IMR-90 (cell line): ENCODE data around the gene CST9L.

ENCODE experiments used
- BHLHE40 ChIP-seq: fragments of 150-350 bp; IDR thresholded peaks from 2 replicates; pipeline ENCODE4 v1.6.1; 2016; ENCODE audit warnings: mild to moderate bottlenecking, low read depth, low read length
- CEBPB ChIP-seq: IDR thresholded peaks from 2 replicates; pipeline ENCODE4 v1.6.1; 2012; ENCODE audit warnings: low read depth, low read length, improper control_type of control experiment
- CHD1 ChIP-seq: IDR thresholded peaks from 2 replicates; pipeline ENCODE4 v1.6.1; 2012; ENCODE audit warnings: low read depth, low read length, improper control_type of control experiment
- CTCF ChIP-seq: conservative IDR thresholded peaks from 2 replicates; pipeline ENCODE4 v1.5.1; 2012; ENCODE audit warnings: mild to moderate bottlenecking, low read depth, low read length, improper control_type of control experiment
- ELK1 ChIP-seq: fragments of 150-350 bp; IDR thresholded peaks from 2 replicates; pipeline ENCODE4 v1.6.1; 2016; ENCODE audit warnings: low read depth, mild to moderate bottlenecking, low read length, moderate library complexity, borderline replicate concordance
- MAFK ChIP-seq: IDR thresholded peaks from 2 replicates; pipeline ENCODE4 v1.6.1; 2012; ENCODE audit warnings: low read depth, low read length, improper control_type of control experiment
- POLR2A ChIP-seq: IDR thresholded peaks from 2 replicates; pipeline ENCODE4 v1.6.1; 2012; ENCODE audit warnings: mild to moderate bottlenecking, low read depth, low read length
- RAD21 ChIP-seq: IDR thresholded peaks from 2 replicates; pipeline ENCODE4 v1.6.1; 2012; ENCODE audit warnings: low read length, improper control_type of control experiment
- RCOR1 ChIP-seq: IDR thresholded peaks from 2 replicates; pipeline ENCODE4 v1.6.1; 2012; ENCODE audit warnings: mild to moderate bottlenecking, low read length, improper control_type of control experiment; ENCODE audit not compliant: insufficient replicate concordance

GRCh38 chr20:23526850-23527249 is 41.4 kb downstream of the CST9L start:
- TF ChIP-seq CTCF, result no peak
- TF ChIP-seq POLR2A, result no peak
- TF ChIP-seq BHLHE40, result no peak
- no peak for TF ChIP-seq CEBPB
- no peak for TF ChIP-seq ELK1
- TF ChIP-seq MAFK, result no peak
- TF ChIP-seq RAD21, result no peak
- TF ChIP-seq RCOR1, result no peak
- no peak for TF ChIP-seq CHD1
